ENCODE measurements around the gene BLM.

GRCh38 chr15:90701048-90701447, 16.1 kb upstream of the BLM start:
- TF ChIP-seq, protein P1, sequence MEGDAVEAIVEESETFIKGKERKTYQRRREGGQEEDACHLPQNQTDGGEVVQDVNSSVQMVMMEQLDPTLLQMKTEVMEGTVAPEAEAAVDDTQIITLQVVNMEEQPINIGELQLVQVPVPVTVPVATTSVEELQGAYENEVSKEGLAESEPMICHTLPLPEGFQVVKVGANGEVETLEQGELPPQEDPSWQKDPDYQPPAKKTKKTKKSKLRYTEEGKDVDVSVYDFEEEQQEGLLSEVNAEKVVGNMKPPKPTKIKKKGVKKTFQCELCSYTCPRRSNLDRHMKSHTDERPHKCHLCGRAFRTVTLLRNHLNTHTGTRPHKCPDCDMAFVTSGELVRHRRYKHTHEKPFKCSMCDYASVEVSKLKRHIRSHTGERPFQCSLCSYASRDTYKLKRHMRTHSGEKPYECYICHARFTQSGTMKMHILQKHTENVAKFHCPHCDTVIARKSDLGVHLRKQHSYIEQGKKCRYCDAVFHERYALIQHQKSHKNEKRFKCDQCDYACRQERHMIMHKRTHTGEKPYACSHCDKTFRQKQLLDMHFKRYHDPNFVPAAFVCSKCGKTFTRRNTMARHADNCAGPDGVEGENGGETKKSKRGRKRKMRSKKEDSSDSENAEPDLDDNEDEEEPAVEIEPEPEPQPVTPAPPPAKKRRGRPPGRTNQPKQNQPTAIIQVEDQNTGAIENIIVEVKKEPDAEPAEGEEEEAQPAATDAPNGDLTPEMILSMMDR (IDR thresholded peaks at IDR 0.05; ENCODE audit: low read depth, low read length) = no peak
- no peak for TF ChIP-seq POLR2A (IDR thresholded peaks at IDR 0.05; ENCODE audit: extremely low read depth, insufficient read length)
- peak; percentile 18; the same call in 1 of the 2 replicates for TF ChIP-seq MAX (IDR thresholded peaks at IDR 0.05; ENCODE audit: low read depth, low read length)
- peak; percentile 19; the same call in 1 of the 2 replicates for TF ChIP-seq MYC (IDR thresholded peaks at IDR 0.05; ENCODE audit: low read depth, low read length)

All from NB4 (cell line).